HUES64 (cell line): ENCODE measurements around the gene RTP3.

Source experiments
- H3K27ac ChIP-seq: 2 replicates; pipeline ENCODE4 v1.7.0; 2013; ENCODE audit warnings: low read depth, low read length, inconsistent platforms
- H3K27me3 ChIP-seq: 2 replicates; pipeline ENCODE4 v1.6.1; 2013; ENCODE audit warnings: mild to moderate bottlenecking, low read length; ENCODE audit not compliant: insufficient read depth
- H3K36me3 ChIP-seq: 2 replicates; pipeline ENCODE4 v1.6.1; 2013; ENCODE audit warnings: mild to moderate bottlenecking, low read length; ENCODE audit not compliant: insufficient read depth
- H3K4me1 ChIP-seq: 2 replicates; pipeline ENCODE4 v1.6.1; 2013; ENCODE audit warnings: mild to moderate bottlenecking, low read length, moderate library complexity; ENCODE audit not compliant: insufficient read depth
- H3K4me3 ChIP-seq: 2 replicates; pipeline ENCODE4 v1.5.1; 2013; ENCODE audit warnings: mild to moderate bottlenecking, low read length, moderate library complexity
- H3K9ac ChIP-seq: 2 replicates; pipeline ENCODE4 v1.6.1; 2013; ENCODE audit warnings: mild to moderate bottlenecking, low read depth, low read length
- H3K9me3 ChIP-seq: 2 replicates; pipeline ENCODE4 v1.6.1; 2013; ENCODE audit warnings: low read depth, low read length; ENCODE audit not compliant: insufficient read depth
- WGBS: fragments of 150-250, 120-280 bp; methylation state at CpG from one replicate; pipeline ENCODE4 v1.1.7; 2013; ENCODE audit warnings: missing lambda C conversion rate; 5-methylcytosine and 5-hydroxymethylcytosine counted together

The RTP3 gene

DNA sequence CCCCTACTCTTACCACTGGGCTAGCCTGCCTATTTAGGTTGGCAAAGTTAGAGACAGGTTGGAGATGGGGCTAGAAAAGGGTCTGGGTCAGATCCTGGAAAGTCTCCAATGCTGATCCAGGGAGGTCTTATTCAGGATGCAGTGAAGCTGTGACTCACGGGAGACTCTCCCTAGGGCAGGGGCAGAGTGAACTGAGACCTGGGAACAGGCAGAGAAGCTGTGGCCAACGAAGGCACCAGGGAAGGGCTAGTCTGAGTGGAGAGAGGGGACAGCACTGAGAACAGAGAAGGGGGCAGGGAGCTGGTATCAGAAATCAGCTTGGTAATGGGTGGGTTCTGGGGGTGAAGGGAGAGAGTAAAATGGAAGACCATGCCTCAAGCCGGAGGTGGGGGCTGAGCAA is 35.3 kb upstream of the RTP3 start:
- Histone ChIP-seq H3K27me3 (no peaks in the 10 kb centered on the region), H3K4me1 (no peaks in the 10 kb centered on the region), H3K9me3 (0 out of 2 replicates have a peak, but pooled peaks cover 4% of the 10 kb centered on the region), H3K9ac (no peak overlapping the region), H3K36me3 (no peaks in the 10 kb centered on the region), H3K4me3 (no peak overlapping the region), H3K27ac (no peak overlapping the region)
- 77% methylated on average over 3 of the region's 3 CpGs for WGBS

DNA sequence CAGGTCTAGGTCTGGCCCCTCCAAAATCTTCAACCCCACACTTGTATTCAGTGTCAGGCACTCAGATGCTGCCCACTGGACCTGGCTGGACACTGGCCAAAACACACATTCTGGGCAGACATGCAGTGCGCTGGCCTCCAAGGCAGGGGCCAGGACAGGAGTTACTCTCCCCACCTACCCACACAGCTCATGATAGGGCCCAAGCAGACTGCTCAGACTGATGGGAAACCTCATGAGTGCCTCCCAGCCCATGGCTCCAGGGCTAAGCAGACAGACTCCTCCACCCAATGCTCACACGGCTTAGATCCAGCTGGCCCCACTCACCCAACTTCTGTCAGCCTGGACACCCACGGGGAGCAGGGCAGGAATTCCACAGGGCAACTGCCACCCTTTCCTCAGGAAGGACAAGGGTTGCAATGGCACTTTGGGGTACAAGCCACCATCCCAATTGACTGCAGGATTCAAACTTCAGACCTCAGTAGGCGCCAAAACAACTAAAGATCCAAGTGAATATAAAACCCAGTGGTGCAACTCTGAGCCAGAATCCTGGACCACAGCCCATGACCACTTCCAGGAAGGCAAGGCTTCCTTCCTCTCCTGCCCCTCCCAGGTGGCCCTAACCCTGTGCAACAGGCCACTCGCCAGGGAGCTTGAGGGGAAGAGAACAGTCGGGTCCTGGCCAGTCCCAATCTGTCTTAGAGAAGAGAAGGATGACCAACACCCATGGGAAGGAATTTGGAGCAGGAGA is 34.5 kb upstream of the RTP3 start:
- 88% methylated on average over 6 of the region's 6 CpGs for WGBS
- Histone ChIP-seq H3K4me1 (no peaks in the 10 kb centered on the region), H3K36me3 (no peaks in the 10 kb centered on the region), H3K4me3 (no peak overlapping the region), H3K27me3 (no peaks in the 10 kb centered on the region), H3K27ac (no peak overlapping the region), H3K9me3 (0 out of 2 replicates have a peak, but pooled peaks cover 4% of the 10 kb centered on the region), H3K9ac (no peak overlapping the region)

DNA sequence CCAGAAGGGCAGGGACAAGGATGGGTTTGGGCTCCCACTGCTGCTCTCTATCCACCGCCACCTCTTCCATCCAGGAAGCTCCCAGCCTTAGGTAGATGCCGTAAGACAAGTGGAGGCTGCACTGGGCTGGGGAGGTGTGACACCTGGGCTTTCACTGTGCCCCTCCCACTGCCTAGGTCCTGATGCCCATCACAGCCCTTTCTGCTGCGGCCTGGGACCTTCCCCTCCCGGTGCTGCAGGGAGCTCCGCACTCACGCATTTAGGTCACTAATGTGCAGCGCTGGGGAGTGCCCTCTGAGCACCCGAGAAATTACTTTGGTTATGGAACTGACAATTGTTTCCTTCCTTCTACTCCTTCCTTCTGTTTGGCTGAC is 33.9 kb upstream of the RTP3 start:
- Histone ChIP-seq H3K9ac (no peak overlapping the region), H3K27ac (no peak overlapping the region), H3K36me3 (no peaks in the 10 kb centered on the region), H3K4me1 (no peaks in the 10 kb centered on the region), H3K9me3 (0 out of 2 replicates have a peak, but pooled peaks cover 4% of the 10 kb centered on the region), H3K27me3 (no peaks in the 10 kb centered on the region), H3K4me3 (no peak overlapping the region)
- 90% methylated on average over 8 of the region's 8 CpGs for WGBS

DNA sequence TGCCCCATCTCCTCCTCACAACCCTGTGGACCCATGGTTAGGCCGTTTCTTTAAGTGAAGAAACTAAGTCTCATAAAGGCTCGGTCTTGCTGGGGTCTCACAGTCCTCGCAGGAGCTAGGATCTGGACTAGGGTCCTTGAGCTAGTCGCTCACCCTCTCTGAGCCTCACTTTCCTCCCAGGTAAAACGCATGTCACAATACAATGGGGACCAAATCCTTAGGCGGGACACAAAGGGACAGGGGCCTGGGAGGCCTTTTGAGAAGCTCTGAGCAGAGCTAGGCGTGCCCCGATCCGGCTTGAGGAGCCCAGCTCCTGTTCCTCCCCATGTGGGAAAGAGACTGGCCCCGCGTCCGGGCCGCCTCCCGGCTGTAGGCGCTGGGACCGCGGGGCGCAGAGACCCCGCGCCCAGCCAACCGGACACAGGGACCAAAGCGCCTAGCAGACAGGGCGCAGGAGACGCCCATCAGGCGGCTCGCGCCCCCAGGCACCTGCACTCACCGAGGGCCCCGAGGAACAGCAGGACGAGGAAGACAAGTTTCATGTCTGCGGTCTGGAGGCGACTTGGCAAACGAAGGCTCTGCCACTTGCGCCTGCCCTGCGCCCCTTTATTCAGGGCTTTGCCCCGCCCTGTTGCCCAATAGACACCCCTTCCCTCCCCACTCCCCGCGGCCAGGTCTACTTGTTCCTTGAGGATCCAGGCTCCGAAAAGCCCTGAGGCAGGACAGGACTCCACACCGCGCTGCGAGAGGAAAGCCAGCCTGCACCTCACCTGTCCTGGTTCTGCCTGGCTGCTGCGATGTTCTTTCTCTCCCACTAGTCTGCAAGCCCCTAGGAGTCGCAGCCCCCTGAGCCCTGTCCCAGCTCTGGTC is 33.2 kb upstream of the RTP3 start, which contains the start of gene LTF:
Gene LTF, minus strand, starts transcription at position 580 of the 870 bp plus-strand sequence. Its CDS starts 38 bp downstream, at position 542.
- no peaks in the 10 kb centered on the region for H3K27me3 ChIP-seq
- no peaks in the 10 kb centered on the region for H3K4me1 ChIP-seq
- WGBS: 92% methylated on average over 44 of the region's 44 CpGs
- no peaks in the 10 kb centered on the region for H3K36me3 ChIP-seq
- no peak within 1 kb of the TSS for H3K27ac ChIP-seq
- H3K9ac ChIP-seq: no peak within 1 kb of the TSS
- H3K4me3 ChIP-seq: no peak within 1 kb of the TSS
- H3K9me3 ChIP-seq: 0 out of 2 replicates have a peak, but pooled peaks cover 4% of the 10 kb centered on the region

DNA sequence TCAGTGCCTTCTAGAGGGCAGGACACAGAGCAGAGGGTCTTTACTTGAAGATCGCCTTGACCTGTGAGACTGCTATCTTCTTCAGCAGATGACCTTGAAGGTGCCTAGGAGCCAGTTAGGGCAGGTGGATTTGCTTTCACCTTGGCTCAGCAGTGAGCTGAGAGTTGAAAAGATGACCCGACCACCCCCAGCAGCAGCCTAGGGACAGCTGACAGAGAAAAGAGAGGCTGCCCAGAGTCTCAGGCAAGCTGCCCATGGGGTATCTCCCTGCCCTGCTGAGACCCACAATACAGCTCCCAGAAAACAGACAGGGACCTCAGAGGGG is 32.6 kb upstream of the RTP3 start:
- no peaks in the 10 kb centered on the region for H3K27me3 ChIP-seq

DNA sequence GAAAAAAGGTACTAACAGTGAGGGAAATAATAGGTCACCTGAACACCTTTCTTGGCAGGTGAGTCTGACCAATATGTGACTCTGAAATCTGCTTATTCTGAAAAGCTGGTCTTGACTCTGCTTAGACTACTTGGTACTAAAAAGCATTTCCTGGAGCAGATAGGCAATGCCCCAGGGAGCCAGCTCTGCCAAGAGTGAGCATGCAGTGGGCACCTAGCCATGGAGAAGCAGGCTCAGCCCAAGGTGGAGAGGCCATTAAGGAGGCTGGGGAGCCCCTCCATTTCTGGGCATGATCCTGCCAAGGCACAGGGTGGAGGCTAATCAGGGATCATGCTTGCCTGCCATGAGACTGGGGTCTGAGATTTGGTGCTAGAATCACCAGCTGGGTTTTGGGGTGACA is 31.5 kb upstream of the RTP3 start:
- Histone ChIP-seq H3K4me3 (no peak overlapping the region), H3K4me1 (no peaks in the 10 kb centered on the region), H3K27me3 (no peaks in the 10 kb centered on the region), H3K27ac (no peak overlapping the region), H3K36me3 (no peaks in the 10 kb centered on the region), H3K9ac (no peak overlapping the region), H3K9me3 (no peaks in the 10 kb centered on the region)

More for the DNA sequence above, 32.6 kb upstream of the RTP3 start:
- no peak overlapping the region for H3K27ac ChIP-seq
- 0 out of 2 replicates have a peak, but pooled peaks cover 4% of the 10 kb centered on the region for H3K9me3 ChIP-seq
- H3K4me1 ChIP-seq: no peaks in the 10 kb centered on the region
- H3K4me3 ChIP-seq: no peak overlapping the region
- WGBS: 86% methylated on average over 2 of the region's 2 CpGs
- no peak overlapping the region for H3K9ac ChIP-seq
- H3K36me3 ChIP-seq: no peaks in the 10 kb centered on the region

DNA sequence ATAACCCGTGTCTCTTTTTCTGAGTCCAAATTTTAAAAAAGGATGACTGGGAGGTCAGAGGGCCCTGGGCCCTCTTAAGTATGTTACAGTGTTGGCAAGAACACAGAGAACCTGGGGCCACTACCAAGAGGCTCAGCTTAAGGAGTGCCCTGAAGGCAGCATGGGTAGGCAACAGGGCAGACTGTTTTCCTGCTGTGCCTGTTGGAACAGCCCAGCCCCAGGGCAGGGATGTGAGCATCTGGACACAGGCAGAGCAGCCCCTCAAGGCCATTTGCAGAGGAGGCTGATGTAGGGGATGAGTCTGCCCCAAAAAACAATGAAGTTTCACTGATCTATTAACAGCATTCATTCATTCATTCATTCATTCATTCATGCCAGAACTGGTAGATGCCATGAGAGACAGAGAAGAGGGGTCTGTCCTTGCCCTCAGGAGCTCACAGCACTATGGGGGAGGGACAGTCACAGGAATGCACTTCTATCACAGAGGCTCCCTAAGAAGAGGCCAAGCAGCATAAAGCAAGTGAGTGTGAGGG is 30.8 kb upstream of the RTP3 start:
- Histone ChIP-seq H3K4me3 (no peak overlapping the region), H3K27ac (no peak overlapping the region), H3K9ac (no peak overlapping the region), H3K4me1 (no peaks in the 10 kb centered on the region), H3K36me3 (no peaks in the 10 kb centered on the region), H3K27me3 (no peaks in the 10 kb centered on the region), H3K9me3 (no peaks in the 10 kb centered on the region)
- WGBS: 88% methylated on average over 1 of the region's 1 CpG

DNA sequence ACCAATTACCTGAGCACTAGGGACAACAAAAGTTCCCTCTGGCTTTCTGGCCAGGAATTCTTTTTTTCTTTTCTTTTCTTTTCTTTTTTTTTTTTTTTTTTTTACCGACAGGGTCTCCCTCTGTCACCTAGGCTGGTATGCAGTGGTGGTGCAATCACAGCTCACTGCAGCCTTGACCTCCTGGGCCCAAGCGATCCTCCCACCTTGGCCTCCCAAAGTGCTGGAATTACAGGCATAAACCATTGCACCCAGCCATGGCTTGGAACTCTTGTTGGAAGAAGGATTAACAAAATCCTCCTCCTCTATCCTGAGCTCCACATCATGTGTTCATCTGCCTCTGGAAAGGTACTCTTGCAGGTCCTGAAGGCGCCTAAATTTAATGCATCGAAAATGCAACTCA is 30.2 kb upstream of the RTP3 start:
- H3K27ac ChIP-seq: no peak overlapping the region
- H3K4me1 ChIP-seq: no peaks in the 10 kb centered on the region
- no peaks in the 10 kb centered on the region for H3K27me3 ChIP-seq
- WGBS: 86% methylated on average over 4 of the region's 4 CpGs
- H3K9me3 ChIP-seq: no peaks in the 10 kb centered on the region
- no peak overlapping the region for H3K4me3 ChIP-seq
- no peak overlapping the region for H3K9ac ChIP-seq
- H3K36me3 ChIP-seq: no peaks in the 10 kb centered on the region

DNA sequence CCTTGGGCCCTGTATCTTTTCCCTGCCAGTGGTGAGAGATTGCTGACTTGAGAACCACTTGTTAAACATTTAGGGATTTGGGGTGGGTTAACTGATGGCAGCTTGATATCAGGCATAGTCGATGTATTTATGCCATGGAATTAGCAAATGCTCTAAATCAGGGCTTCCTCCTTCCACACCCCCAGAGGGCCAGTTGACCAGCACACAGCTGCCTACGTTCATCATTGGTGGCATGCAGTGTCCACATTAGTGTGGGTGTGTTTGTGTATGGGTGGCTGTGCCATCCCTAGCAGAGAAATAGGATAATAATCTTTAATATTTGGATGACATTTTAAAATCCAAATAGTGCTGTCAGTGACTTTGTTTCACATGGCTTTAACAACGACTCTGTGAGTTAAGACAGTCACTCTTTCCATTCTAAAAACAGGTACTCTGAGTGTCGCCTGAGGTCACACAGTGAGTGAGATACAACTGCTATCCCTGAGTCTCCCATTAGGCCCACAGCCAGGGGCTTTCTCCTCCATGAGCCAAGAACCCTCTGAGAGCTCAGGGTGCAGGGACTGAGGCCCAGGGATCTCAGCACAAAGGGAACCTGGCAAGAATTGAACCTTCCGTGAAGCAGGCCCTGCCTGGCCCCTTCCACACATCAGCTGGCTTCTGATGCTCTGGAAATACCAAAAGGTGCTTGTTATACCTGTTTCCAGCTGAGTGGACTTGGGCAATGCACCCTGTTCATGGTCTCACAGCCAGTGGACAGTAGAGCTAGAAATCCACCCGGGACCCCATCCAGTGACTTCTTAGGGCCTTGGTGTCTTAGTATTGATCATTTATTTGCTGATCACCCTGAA is 28.8 kb upstream of the RTP3 start:
- no peak overlapping the region for H3K27ac ChIP-seq
- no peak overlapping the region for H3K9ac ChIP-seq
- H3K36me3 ChIP-seq: no peaks in the 10 kb centered on the region
- H3K9me3 ChIP-seq: peaks cover under 1% of the 10 kb centered on the region; the same call in 1 of the 2 replicates
- no peak overlapping the region for H3K4me3 ChIP-seq
- 92% methylated on average over 5 of the region's 6 CpGs for WGBS
- no peaks in the 10 kb centered on the region for H3K4me1 ChIP-seq
- no peaks in the 10 kb centered on the region for H3K27me3 ChIP-seq

DNA sequence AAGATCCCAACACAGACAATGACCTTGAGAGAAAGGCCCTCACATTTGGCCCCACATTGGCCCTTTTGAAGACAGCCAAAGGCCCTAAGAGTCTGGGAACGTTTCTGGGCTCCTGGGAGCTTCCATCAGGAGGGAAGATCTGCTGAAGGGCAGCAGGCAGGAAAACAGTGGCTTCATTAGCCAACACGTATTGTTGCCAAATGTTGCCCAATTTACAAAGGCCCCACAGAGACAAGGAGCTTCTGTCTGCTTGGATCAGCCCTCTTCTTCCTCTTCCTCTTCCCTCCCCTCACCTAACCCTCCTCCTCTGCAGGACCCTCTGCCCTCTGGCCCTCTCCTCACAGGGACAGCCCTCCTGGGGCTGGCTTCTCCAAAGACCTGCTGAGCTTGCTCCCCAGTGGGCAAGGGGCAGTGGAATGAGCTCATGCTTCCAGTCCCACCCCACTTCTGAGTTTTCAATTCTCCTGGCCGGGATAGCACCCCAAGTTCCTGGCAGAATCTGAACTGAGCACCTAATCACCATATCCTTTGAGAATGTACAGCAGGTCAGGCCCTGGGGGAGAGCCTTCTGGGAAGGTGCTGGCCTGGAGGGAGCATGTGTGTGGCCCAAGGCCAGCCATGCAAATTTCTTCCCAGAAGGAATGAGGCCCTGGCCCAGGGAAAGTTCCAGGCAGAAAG is 28.0 kb upstream of the RTP3 start:
- Histone ChIP-seq H3K36me3 (no peaks in the 10 kb centered on the region), H3K4me3 (no peak overlapping the region), H3K9me3 (peaks cover 5% of the 10 kb centered on the region; the same call in 1 of the 2 replicates), H3K4me1 (no peaks in the 10 kb centered on the region), H3K27me3 (no peaks in the 10 kb centered on the region), H3K27ac (no peak overlapping the region), H3K9ac (no peak overlapping the region)
- 80% methylated on average over 3 of the region's 3 CpGs for WGBS
